GM12865 (cell line): ENCODE measurements around the gene PSMD3.

ENCODE experiments used
- DNase-seq: peaks from one replicate; pipeline ENCODE4 v3.0.0; 2010; ENCODE audit warnings: low read depth
- H3K4me3 ChIP-seq: 2 replicates; pipeline ENCODE4 v1.5.1; 2011; ENCODE audit warnings: mild to moderate bottlenecking, low read depth, low read length, control low read depth
- CTCF ChIP-seq: IDR thresholded peaks from 2 replicates; pipeline ENCODE4 v1.5.1; 2011; ENCODE audit warnings: low read length, control low read depth, low read depth, inconsistent platforms; ENCODE audit not compliant: insufficient read depth; ENCODE audit errors: missing control alignments

Gene PSMD3

GRCh38 chr17:39979016-39979670 is 1.5 kb upstream of the PSMD3 start:
- DNase-seq = no peak
- no peak overlapping the region; the same call in 1 of the 2 replicates for H3K4me3 ChIP-seq
- no peak for TF ChIP-seq CTCF

GRCh38 chr17:39979893-39980350 is 685 bp upstream of the PSMD3 start:
- peak overlapping the region; percentile 48 for H3K4me3 ChIP-seq
- DNase-seq = peak; percentile 38
- TF ChIP-seq CTCF = peak; percentile 17

GRCh38 chr17:39981207-39981741 is 667 bp downstream of the PSMD3 start:
- peak overlapping the region; percentile 84 for H3K4me3 ChIP-seq
- no peak for DNase-seq
- TF ChIP-seq CTCF = no peak

- no peak for TF ChIP-seq CTCF
- H3K4me3 ChIP-seq = peak overlapping the region; percentile 84
Measured at GRCh38 chr17:39981766-39982375, 1.3 kb downstream of the PSMD3 start.

GRCh38 chr17:39988206-39988810 is 7.7 kb downstream of the PSMD3 start:
- TF ChIP-seq CTCF = no peak
- H3K4me3 ChIP-seq = no peak overlapping the region
- DNase-seq = no peak

More at GRCh38 chr17:39981766-39982375, 1.3 kb downstream of the PSMD3 start:
- DNase-seq = peak; percentile 14

- H3K4me3 ChIP-seq = no peak overlapping the region
- TF ChIP-seq CTCF = no peak
- DNase-seq = no peak
Measured at GRCh38 chr17:39994448-39994847, 13.8 kb downstream of the PSMD3 start.
